Endometrial microvascular endothelial cells (primary cell): Measurements from ENCODE around the gene RNF112. TPM values are rescaled to one million over a fixed set of nuclear protein-coding genes. Genes with fewer than 3 reads are reported as not detected.

Experiments
- in situ Hi-C: cut with HindIII; loops from 2 replicates; pipeline ENCODE4 v1.10.0; 2017; ENCODE audit warnings: low sequenced_read_pairs, low pct_unique_long_range_greater_than_20kb; ENCODE audit errors: inconsistent ontology term
- total RNA-seq: library from RNA; depleted of rRNA; stranded (reverse); fragments of >200 nt; gene quantifications from one replicate; pipeline ENCODE4 v1.2.3, GENCODE V29; 2015; ENCODE audit errors: inconsistent ontology term

RNF112 gene
- total RNA-seq, 1 donor from 2014 or later, result not detected

DNA sequence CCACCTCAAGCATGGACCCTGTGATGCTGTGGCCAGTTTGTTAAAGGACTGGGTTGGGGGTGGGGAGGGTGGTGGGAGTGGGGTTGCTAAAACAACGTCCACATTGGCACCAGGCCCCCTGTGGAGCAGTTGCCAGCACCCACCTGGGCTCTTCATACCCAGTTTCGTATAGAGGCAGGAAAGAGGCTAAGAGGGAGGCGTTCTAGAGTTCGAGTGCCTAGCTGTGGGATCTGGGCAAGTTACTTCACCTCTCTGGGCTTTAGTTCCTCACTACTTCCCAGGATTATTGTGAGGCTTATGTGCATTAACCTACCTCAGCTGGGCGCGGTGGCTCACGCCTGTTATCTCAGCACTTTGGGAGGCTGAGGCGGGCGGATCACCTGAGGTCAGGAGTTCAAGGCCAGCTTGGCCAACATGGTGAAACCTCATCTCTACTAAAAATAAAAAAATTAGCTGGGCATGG, 25.5 kb upstream of the RNF112 start:
- in situ Hi-C loops, result no loop called here

DNA sequence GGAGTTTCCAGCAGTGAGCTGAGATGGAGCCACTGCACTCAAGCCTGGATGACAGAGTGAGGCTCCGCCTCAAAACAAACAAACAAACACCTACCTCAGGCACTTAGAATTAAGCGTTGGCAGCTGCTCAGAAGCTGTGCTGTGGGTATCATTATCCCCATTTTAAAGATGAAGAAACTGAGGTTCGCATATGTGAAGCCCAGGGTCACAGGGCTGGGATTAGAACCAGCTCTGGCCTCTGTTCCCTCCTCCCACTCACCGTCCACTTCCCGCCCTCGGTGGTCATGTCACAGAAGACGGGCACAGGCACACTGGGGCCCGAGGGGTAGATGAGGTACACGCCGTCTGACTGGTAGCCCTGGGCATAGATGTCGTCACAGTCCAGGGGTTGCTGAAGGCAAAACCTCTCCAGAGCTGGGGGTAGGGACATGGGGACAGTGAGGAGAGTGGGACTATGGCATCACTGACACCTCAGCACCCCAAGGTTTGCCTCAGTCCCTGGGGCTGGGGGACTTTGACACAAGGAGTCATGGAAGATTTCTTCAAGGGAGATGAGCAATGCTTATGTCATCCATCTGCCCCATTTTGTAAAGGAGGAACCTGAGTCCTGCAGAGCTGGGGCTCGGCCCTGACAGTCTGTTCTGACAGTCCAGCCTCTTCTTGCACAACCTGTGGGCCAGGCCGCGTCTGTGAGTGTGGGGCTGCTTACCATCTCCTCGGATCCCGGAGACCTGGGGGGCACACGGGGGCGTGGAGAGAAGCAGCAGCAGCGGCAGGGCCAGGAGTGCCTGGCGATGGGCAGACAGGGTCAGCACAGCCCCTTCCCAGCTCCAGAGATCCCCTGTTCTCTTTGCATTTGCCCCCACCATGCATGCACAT, 24.7 kb upstream of the RNF112 start:
- in situ Hi-C loops, result no loop called here

GRCh38 chr17:19386974-19387920, 23.8 kb upstream of the RNF112 start, which contains the start of gene MFAP4:
TSS of gene MFAP4 (minus strand) at chr17:19387190. CDS start at chr17:19387155, 35 bp downstream.
- in situ Hi-C loops, result no loop called here

DNA sequence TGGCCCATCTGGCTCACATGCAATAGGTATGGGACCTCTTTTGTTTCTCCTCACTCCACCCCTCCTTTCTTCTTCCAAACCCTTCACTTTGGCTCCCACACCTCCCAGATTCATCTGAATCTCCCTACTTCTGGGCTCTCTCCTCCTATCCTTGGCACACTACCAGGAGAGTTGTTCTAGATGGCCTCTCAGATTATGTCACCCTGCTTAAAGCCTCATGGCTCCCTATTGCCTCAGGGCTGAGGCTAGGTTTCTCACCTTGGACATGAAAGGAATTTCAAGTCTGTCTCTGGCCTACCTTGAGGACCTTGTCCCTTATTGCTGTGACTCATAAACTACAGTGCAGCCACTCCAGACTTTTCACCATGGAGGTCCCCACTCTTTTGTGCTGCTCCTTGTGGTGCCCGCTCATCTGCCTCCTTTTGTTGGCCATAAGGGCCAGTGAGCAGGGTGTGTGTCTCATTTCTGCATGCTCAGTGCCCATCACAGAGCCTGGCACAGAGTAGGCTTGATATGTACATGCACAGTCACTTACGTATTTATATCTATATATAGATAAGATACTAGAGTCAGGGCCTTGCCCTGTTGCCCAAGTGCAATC, 23.0 kb upstream of the RNF112 start:
- in situ Hi-C loops, result no loop called here

- in situ Hi-C loops, result no loop called here
Measured at GRCh38 chr17:19388791-19389785, 21.9 kb upstream of the RNF112 start.

GRCh38 chr17:19390951-19391350, 20.1 kb upstream of the RNF112 start:
- in situ Hi-C loops, result no loop called here

GRCh38 chr17:19391432-19391831, 19.6 kb upstream of the RNF112 start:
- in situ Hi-C loops, result no loop called here

- in situ Hi-C loops, result no loop called here
Measured at GRCh38 chr17:19392303-19392702, 18.7 kb upstream of the RNF112 start.

- in situ Hi-C loops, result no loop called here
Measured at GRCh38 chr17:19397556-19398041, 13.4 kb upstream of the RNF112 start.

DNA sequence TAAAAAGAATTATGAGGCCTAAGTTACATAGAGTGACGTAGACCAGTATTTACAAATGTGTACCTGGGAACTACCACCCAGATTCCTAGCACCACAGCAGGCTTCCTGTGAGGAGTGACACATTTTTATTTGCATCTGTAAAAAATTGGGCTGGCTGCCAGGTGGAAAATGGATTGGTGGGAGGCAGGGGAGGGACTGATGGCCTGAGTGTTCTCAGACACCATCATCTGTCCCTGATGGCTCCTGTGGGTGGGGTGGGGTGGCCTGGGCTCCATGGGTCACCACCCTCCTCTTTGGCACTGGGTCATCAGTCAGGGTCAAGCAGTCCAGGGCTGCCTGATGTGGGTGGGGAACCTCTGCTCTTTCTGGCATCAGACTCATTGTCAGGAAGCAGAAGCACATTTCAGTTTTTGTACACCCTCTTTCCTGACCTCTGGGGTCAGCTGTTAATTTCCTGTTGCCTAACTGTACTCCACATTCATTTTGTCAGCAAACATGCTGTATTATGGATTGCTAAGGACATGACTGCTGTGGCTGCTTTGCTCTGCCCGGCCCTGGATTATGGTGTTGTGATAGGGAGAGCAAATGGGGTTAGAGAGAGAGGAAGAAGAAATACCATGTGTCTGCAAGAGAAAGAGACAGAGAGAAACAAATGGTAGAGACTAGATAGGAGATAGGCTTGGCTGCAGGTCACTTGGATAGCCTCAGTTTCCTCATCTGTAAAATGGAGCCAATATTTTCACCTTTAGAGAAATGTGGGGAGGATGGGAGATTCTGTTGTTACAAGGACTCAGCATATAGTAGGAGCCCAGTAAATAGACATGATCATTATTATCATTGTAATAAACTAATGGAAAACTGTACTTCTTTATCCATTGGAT, 12.5 kb upstream of the RNF112 start:
- in situ Hi-C loops, result no loop called here

DNA sequence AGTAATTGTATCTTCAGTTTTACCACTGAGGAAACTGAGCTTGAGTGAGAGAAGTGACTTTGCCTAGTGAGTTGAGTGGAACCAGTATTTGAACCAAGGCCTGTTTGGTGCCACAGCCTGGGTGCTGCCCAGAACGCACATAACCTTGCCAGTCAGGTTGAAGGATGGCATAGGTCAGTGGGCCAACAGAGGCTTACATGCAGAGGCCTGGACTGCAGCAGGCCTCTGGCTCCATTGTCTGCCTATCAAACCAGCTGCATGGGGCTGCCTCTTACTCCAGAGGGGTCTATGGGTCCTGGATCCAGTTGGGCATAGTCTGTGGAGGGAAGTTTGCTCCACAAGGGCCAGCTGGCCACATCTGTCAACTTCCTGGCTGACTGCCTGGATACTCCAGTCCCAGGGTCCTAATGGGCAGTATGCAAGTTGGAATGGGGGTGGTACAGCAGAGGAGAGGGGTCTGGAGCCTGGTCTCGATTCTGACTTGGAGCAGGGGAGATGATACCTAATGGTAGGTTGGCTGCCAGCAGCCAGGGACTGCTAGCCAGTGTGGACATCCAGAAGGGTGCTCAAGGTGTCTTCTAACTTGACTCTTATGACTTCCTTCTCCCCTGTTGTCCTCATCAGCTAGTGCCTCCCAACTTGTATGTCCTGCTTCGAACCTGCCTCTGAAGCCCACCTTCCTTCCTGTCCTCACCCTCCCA, 11.1 kb upstream of the RNF112 start:
- in situ Hi-C loops, result no loop called here

DNA sequence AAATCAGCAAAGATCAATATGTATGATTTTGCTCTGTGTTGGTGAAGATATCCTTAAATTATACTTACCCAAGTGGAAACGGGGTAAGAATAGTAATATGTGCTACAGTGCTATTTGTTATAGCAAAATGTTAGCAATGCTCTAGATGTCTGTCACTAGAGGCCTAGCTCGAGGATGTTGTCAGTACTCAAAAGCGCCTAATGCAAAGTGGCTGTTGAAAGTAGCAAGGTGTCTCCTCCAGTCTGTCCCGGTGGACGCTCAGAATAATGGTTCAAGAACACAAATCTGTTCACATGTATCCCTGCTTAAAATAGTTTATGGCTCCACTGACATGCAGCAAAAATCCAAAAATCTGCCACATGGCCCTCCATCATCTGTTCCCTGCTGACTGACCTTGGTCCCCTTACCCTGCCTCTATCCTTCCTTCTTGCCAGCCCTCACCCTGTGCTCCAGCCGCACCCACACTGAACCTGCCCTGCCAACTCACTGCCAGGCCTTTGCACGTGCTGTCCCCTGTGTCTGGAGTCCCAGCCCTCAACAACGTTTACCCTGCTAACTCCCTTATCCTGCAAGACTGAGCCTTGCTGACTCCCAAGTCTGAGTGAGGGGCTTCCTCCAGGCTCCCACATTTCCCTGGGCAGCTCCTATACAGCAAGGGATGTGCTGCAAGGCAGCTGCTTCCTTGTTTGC, 9.6 kb upstream of the RNF112 start:
- in situ Hi-C loops, result no loop called here

GRCh38 chr17:19402171-19402570, 8.9 kb upstream of the RNF112 start:
- in situ Hi-C loops, result no loop called here

- in situ Hi-C loops, result no loop called here
Measured at GRCh38 chr17:19403021-19403420, 8.0 kb upstream of the RNF112 start.

DNA sequence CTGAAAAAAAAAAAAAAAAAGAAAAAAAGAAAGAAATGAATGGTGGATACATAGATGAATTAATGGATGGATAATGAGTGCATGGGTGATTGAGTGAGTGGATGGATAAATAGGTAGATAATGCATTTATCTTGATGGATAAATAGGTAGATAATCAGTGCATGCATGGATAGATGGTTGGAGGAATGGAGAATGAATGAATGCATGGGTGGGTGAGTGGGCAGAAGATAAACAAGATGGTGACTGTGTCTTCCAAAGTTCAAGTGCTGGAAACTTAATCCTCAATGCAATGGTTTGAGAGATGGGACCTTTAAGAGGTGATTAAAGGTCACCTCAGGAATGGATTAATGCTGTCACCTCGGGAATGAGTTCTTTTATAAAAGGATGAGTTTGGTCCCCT, 6.8 kb upstream of the RNF112 start:
- in situ Hi-C loops, result no loop called here

DNA sequence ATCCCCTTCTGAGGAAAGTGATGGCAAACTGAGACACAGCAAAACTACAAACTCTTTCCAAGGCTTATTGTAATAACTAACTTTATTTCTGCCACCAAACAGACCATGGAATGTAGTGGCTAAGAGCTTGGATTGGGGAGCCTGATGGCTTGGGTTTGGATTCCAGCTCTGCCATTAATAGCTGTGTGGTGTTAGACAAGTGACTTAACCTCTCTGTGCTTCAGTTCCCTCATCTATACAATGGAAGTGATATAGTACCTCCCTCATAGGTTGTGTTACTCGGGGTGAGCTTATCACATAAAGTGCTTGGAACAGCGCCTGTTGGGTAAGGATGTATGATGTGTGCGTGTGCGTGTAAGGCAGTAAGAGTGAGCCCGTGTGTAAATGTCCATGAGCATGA, 5.9 kb upstream of the RNF112 start:
- in situ Hi-C loops, result no loop called here
